Mucosa of descending colon (tissue), 3 donors: ENCODE measurements around the gene EGFLAM. TPM values are rescaled to one million over a fixed set of nuclear protein-coding genes. Genes with fewer than 3 reads are reported as not detected.
A peak's percentile ranks its signal among the peaks of the same experiment; 100 is the strongest.

Experiments used
- ATAC-seq: fragments of 200-7000 bp; cut with Tn5 transposase; one replicate; pipeline ENCODE4 v1.9.1; 2020; ENCODE audit warnings: mild to moderate bottlenecking, moderate library complexity
- DNase-seq, 3 donors: peaks; one replicate each; pipeline ENCODE4 v3.0.0-alpha.2; 2020
- H3K36me3 ChIP-seq: fragments of 200-600 bp; one replicate; pipeline ENCODE4 v1.8.0; 2021; ENCODE audit warnings: low read depth, mild to moderate bottlenecking
- H3K4me1 ChIP-seq: fragments of 200-600 bp; one replicate; pipeline ENCODE4 v1.8.0; 2021; ENCODE audit warnings: low read depth, mild to moderate bottlenecking
- H3K4me3 ChIP-seq: fragments of 200-600 bp; one replicate; pipeline ENCODE4 v1.8.0; 2021; ENCODE audit warnings: mild to moderate bottlenecking
- H3K9me3 ChIP-seq: fragments of 200-600 bp; one replicate; pipeline ENCODE4 v1.8.0; 2021; ENCODE audit warnings: mild to moderate bottlenecking
- intact Hi-C, 2 donors: fragments of 100-400 bp; cut with DNase I in 1 of 2; cut with micrococcal nuclease in 1 of 2; formaldehyde crosslinking; loops; one replicate each; pipeline versions ENCODE4 v1.11.0 to v1.11.1; 2022; cut with DNase I, micrococcal nuclease
- total RNA-seq, 3 donors: library from RNA; stranded (reverse); fragmentation: NEBNext Ultra II Directional in 2 of 3; extraction: Animal tissue kit (Norgen Biotek cat#: 25700) in 2 of 3; gene quantifications; one replicate each; pipeline versions ENCODE4 v1.2.1 to v1.2.4, GENCODE V29; 2021 to 2023
- TF ChIP-seq, protein P1 (sequence below): fragments of 200-600 bp; IDR thresholded peaks from one replicate; pipeline ENCODE4 v1.8.0; 2022; ENCODE audit warnings: antibody characterized with exemption, mild to moderate bottlenecking
- donor health status: DM: no; HTN: no; CAD: no; lungs with moderate emphysema.
- donor health status: DM: no; HTN: no; CAD: no.
- donor health status: DM: no; HTN: yes; CAD: no.

EGFLAM gene
- total RNA-seq, 3 donors from 2014 or later: 0.46 to 2.1 (median 0.84) TPM

- Histone ChIP-seq H3K36me3 (no peaks in the 10 kb centered on the region), H3K9me3 (no peaks in the 10 kb centered on the region), H3K4me1 (no peaks in the 10 kb centered on the region), H3K4me3 (no peak overlapping the region)
- TF ChIP-seq, protein P1, sequence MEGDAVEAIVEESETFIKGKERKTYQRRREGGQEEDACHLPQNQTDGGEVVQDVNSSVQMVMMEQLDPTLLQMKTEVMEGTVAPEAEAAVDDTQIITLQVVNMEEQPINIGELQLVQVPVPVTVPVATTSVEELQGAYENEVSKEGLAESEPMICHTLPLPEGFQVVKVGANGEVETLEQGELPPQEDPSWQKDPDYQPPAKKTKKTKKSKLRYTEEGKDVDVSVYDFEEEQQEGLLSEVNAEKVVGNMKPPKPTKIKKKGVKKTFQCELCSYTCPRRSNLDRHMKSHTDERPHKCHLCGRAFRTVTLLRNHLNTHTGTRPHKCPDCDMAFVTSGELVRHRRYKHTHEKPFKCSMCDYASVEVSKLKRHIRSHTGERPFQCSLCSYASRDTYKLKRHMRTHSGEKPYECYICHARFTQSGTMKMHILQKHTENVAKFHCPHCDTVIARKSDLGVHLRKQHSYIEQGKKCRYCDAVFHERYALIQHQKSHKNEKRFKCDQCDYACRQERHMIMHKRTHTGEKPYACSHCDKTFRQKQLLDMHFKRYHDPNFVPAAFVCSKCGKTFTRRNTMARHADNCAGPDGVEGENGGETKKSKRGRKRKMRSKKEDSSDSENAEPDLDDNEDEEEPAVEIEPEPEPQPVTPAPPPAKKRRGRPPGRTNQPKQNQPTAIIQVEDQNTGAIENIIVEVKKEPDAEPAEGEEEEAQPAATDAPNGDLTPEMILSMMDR: no peak
- ATAC-seq (no peak), DNase-seq (no peak)
- intact Hi-C loops: no loop called here
These were observed 197.5 kb downstream of the EGFLAM start for GRCh38 chr5:38455796-38456330.

DNA sequence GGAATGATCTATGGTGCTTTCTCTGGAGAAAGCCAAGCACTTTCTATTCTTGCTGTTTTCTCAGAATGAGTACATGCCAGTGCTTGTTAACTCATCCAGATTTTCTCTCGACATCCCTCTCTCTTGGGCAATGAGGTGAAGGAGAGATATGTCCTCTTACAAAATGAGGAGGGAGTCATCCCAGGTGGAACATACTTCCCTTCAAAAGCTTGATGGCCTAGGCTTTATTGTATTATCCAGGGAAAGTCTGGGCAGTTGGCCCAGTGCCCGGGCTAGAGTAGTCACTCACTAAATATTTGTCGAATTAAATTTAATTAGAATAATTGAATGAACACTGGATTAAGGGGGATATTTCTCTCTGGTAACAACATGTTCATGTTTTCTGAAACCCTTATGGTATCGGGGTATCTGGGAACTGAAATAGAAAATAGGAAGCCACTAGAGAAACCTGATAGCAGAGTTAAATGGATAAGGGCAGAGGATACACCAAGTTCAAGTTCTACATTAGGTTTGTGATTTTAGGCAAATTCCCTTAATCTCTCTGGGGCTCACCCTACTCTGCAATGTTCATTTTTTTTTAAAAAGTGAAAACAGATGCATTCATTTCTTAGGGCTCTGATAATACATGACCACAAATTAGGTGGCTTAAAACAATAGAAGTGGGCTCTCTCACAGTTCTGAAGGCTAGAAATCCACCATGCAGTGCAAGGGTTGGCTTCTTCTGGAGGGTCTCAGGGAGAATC is 198.5 kb downstream of the EGFLAM start:
- ATAC-seq (no peak), DNase-seq (no peak)
- intact Hi-C loops: no loop called here
- Histone ChIP-seq H3K9me3 (no peaks in the 10 kb centered on the region), H3K4me1 (no peaks in the 10 kb centered on the region), H3K4me3 (no peak overlapping the region), H3K36me3 (no peaks in the 10 kb centered on the region)
- TF ChIP-seq, protein P1: no peak

- TF ChIP-seq, protein P1: no peak
- no peaks in the 10 kb centered on the region for H3K36me3 ChIP-seq
- no peaks in the 10 kb centered on the region for H3K9me3 ChIP-seq
- H3K4me3 ChIP-seq: no peak overlapping the region
- no peak for ATAC-seq
- intact Hi-C loops: no loop called here
- DNase-seq: no peak
- no peaks in the 10 kb centered on the region for H3K4me1 ChIP-seq
These were observed 199.8 kb downstream of the EGFLAM start for GRCh38 chr5:38458174-38458573.

GRCh38 chr5:38462976-38463633 is 204.7 kb downstream of the EGFLAM start:
- DNase-seq (no peak), ATAC-seq (no peak)
- Histone ChIP-seq H3K36me3 (no peaks in the 10 kb centered on the region), H3K9me3 (no peaks in the 10 kb centered on the region), H3K4me3 (no peak overlapping the region), H3K4me1 (peaks cover 10% of the 10 kb centered on the region)
- intact Hi-C loops: no loop called here
- TF ChIP-seq, protein P1: no peak

DNA sequence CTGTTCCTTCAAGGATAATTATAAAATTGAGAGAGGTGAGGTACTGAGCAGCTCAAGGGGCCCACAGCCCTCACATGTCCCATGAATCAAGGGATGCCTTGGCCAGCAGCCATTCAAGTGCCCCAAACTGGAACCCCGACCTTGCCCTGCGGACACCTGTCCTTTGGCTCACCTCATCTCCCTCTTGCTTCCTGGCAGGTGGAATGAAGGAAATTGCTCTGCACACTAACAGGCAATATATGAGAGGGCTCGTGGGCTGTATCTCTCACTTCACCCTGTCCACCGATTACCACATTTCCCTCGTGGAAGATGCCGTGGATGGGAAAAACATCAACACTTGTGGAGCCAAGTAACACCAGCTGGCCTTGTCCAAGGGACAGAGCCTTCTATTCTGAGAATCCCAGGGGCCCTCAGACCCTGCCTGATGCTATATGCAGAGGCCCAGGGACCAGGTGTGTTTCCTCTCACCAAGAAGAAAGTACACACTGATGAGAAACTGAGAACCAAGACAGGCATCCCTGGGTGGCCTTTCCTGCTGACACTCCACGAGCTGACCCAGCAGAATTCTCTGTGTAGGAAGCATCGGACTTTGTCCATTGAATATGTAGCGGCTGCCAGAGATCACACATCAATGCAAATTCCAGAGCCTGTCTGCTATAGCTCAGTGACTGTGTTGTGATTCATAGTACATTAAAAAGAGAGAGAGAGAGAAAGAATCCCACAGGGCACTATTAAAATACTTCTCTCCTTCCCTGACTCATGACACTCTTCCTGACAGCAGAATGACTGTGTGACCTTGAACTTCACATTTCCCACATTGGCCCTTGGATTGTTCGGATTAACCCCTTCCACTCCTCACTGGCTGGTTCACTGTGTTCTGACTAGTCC is 205.5 kb downstream of the EGFLAM start:
- TF ChIP-seq, protein P1: no peak
- DNase-seq (no peak), ATAC-seq (peak; percentile 16)
- Histone ChIP-seq H3K4me1 (peaks cover 12% of the 10 kb centered on the region), H3K4me3 (no peak overlapping the region), H3K36me3 (no peaks in the 10 kb centered on the region), H3K9me3 (no peaks in the 10 kb centered on the region)
- intact Hi-C loops: no loop called here
